ENCODE results near the gene HSP90AB1. TPM values are rescaled to one million over a fixed set of nuclear protein-coding genes. Genes with fewer than 3 reads are reported as not detected.

HSP90AB1 gene
- total RNA-seq, 4 donors from 2014 or later: 556 to 669 (median 586) TPM

DNA sequence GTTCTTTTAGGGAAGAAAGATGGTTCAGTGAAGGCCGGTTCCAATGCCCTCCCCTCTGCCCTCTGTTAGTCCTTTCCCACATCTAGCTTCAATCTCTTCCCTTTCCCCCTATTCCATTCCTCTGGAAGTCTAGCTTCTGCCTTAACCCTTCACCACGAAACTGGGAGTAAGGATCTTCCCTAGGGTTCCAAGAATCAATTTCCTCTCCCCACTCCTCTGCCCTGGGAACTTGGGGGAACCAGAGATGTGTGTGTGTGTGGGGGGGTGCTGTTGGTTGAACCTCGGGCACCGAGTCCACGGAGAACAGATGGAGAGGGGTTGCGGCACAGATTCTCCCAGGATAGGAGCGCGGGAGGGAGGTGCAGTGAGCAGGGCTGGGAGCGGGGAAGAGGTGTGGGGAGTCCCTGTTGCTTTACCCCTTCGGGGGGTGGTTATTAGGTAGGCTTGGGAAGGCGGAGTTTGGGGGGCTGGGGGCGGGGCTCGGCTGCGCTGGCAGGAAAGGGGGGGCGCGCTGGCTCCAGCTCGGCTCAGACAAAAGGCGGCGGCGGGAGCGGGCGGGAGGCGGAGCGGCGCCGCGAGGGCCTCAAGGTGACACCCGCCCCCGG lies 23.1 kb downstream of the HSP90AB1 start, which contains the start of gene TMEM151B:
Gene TMEM151B, plus strand, starts transcription at position 530 of the 605 bp plus-strand sequence. CDS start 293 bp downstream, outside the sequence.
- intact Hi-C loops (cut with DNase I): loop anchor here (2.0 to 5.0 kb wide), 2 partner anchors 67 to 112 kb away; no protein-coding TSS in a partner anchor
- H3K4me3 ChIP-seq (replicated peaks in 1 of 3): peak within 1 kb of the TSS in 1 of 3 donors; percentile 27
- WGBS, 2 donors: 20 to 39% methylated on average over 10 to 21 of the region's 29 CpGs

DNA sequence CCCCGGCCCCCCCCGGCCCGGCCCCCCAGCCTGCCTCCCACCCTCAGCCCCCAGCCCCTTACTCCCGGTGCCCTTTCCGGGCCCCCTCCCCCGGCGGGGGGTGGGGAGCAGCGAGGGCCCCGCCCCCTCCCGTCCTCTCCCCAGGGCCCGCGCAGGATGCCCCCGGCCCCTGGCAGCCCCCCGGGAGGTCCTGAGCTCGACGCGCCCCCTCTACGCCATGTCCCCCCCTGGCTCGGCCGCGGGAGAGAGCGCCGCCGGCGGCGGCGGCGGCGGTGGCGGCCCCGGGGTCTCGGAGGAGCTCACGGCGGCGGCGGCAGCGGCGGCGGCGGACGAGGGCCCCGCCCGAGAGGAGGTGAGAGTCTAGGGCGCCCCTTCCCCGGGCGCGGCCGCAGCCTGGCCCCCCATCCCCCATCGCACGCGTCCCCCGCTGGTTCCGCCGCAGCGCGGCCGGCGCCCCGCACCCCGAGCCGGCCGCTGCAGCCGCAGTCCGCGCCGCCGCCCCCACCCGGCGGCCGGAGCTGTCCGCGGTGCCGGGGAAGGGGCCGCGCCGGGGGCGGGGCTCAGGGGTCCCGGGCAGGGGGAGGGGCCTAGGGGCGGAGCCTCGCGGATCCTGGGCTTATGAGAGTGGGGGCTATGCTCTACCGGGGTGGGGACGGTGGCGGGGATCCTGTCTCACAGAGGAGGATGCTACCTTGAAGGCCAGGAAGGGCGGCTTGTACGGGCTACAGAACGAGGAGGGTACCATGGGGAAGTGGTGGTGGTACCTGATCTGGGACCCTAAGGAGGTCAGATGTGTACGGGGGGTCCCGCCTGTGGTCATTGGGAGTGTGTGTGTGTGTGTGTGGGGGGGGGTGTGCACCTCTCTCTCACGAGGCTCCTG lies 23.9 kb downstream of the HSP90AB1 start:
- TF ChIP-seq, protein P1, sequence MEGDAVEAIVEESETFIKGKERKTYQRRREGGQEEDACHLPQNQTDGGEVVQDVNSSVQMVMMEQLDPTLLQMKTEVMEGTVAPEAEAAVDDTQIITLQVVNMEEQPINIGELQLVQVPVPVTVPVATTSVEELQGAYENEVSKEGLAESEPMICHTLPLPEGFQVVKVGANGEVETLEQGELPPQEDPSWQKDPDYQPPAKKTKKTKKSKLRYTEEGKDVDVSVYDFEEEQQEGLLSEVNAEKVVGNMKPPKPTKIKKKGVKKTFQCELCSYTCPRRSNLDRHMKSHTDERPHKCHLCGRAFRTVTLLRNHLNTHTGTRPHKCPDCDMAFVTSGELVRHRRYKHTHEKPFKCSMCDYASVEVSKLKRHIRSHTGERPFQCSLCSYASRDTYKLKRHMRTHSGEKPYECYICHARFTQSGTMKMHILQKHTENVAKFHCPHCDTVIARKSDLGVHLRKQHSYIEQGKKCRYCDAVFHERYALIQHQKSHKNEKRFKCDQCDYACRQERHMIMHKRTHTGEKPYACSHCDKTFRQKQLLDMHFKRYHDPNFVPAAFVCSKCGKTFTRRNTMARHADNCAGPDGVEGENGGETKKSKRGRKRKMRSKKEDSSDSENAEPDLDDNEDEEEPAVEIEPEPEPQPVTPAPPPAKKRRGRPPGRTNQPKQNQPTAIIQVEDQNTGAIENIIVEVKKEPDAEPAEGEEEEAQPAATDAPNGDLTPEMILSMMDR (IDR thresholded peaks at IDR 0.05): no peak
- TF ChIP-seq POLR2A (IDR thresholded peaks at IDR 0.05): no peak
- peak overlapping the region in 1 of 3 donors; percentile 27 for H3K4me3 ChIP-seq (replicated peaks in 1 of 3)
- no peaks in the 10 kb centered on the region for H3K9me3 ChIP-seq
- 8 to 17% methylated on average over 9 to 11 of the region's 90 CpGs for WGBS, 2 donors
- intact Hi-C loops (cut with DNase I): no loop called here
- no peak overlapping the region for H3K27ac ChIP-seq
- H3K4me1 ChIP-seq: peaks cover 0 to 8% of the 10 kb centered on the region in 2 donors
- H3K27me3 ChIP-seq: peaks cover 6% of the 10 kb centered on the region
- DNase-seq: no peak
- no peaks in the 10 kb centered on the region for H3K36me3 ChIP-seq

More for the DNA sequence above, 23.1 kb downstream of the HSP90AB1 start, which contains the start of gene TMEM151B:
- Histone ChIP-seq H3K4me1 (peaks cover under 1 to 6% of the 10 kb centered on the region in 2 donors), H3K27ac (no peak within 1 kb of the TSS), H3K36me3 (no peaks in the 10 kb centered on the region), H3K9me3 (no peaks in the 10 kb centered on the region), H3K27me3 (no peaks in the 10 kb centered on the region)
- DNase-seq: no peak
- TF ChIP-seq POLR2A (IDR thresholded peaks at IDR 0.05): no peak
- TF ChIP-seq, protein P1 (IDR thresholded peaks at IDR 0.05): no peak

DNA sequence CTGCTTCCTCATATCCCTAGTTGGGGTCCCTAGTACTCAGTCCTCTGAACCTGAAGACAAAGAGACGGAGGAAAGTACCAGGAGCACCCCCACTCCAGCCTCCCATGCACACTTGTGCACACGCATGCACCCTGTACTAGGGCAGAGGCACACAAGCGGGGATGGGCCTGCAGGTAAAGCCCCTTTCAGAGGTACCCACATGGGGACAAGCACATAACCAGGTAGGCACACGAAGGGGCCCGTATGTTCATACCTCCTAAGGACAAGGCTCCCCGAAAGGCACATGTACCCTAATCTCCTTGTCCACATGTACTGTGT lies 24.5 kb downstream of the HSP90AB1 start:
- TF ChIP-seq, protein P1 (IDR thresholded peaks at IDR 0.05): no peak
- TF ChIP-seq POLR2A (IDR thresholded peaks at IDR 0.05): no peak
- peaks cover 10% of the 10 kb centered on the region for H3K27me3 ChIP-seq
- no peak overlapping the region for H3K4me3 ChIP-seq (replicated peaks in 1 of 3)
- no peaks in the 10 kb centered on the region for H3K9me3 ChIP-seq
- intact Hi-C loops (cut with DNase I): no loop called here
- peaks cover 0 to 14% of the 10 kb centered on the region in 2 donors for H3K4me1 ChIP-seq
- no peak overlapping the region for H3K27ac ChIP-seq
- DNase-seq: no peak
- no peaks in the 10 kb centered on the region for H3K36me3 ChIP-seq
- 82 to 85% methylated on average over 6 of the region's 6 CpGs for WGBS, 2 donors

DNA sequence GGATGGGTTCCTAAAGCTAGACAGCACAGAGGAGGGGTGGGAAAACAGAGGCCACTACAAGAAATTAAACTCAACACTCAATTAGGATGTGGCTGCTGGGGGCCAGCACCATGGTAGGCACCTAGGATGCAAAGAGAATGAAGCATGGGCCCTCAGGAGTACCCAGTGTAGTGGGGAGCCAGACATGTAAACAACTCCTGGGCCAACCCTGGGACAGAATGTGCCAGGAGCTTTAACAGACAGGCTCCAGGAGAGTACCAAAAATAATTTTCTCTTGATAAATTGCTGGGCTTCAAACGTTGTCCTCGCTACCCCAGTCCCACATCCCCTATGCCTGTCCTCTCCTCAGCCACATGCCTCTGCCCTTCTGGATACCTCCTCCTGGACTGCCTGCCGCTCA lies 25.0 kb downstream of the HSP90AB1 start:
- 72 to 75% methylated on average over 3 of the region's 3 CpGs for WGBS, 2 donors
- Histone ChIP-seq H3K4me3 (replicated peaks in 1 of 3) (no peak overlapping the region), H3K36me3 (no peaks in the 10 kb centered on the region), H3K4me1 (peaks cover 0 to 15% of the 10 kb centered on the region in 2 donors), H3K27me3 (peaks cover 10% of the 10 kb centered on the region), H3K27ac (no peak overlapping the region), H3K9me3 (no peaks in the 10 kb centered on the region)
- no peak for TF ChIP-seq POLR2A (IDR thresholded peaks at IDR 0.05)
- TF ChIP-seq, protein P1 (IDR thresholded peaks at IDR 0.05): no peak
- no peak for DNase-seq
- intact Hi-C loops (cut with DNase I): no loop called here

DNA sequence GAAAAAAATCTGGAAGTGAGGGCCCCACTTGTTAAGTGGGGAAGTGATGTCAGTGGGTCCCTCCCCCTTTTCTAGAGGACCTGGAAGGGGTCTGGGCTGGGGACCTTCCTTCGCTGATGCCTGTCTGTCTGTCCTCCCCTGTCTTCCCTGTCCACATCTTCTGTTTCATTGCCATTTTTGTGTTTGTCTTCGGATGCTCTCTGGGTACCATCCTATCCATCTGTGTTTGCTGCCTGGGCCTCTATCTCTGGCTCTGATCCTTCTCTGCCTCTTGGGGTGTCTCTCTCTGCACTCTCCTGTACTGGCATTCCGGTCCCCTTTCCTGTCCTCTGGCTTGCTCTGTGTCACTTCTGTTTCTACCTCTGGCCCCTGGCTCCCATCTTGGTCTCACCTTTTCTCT lies 25.6 kb downstream of the HSP90AB1 start:
- Histone ChIP-seq H3K27me3 (peaks cover 10% of the 10 kb centered on the region), H3K4me1 (peaks cover 0 to 15% of the 10 kb centered on the region in 2 donors), H3K4me3 (replicated peaks in 1 of 3) (no peak overlapping the region), H3K36me3 (no peaks in the 10 kb centered on the region), H3K9me3 (no peaks in the 10 kb centered on the region), H3K27ac (no peak overlapping the region)
- DNase-seq: no peak
- WGBS, 2 donors: 82 to 91% methylated on average over 3 of the region's 3 CpGs
- TF ChIP-seq POLR2A (IDR thresholded peaks at IDR 0.05): no peak
- TF ChIP-seq, protein P1 (IDR thresholded peaks at IDR 0.05): no peak
- intact Hi-C loops (cut with DNase I): no loop called here
